Astrocyte (in vitro differentiated cells and primary cell): ENCODE results near the gene CMTR1.

Experiments
- EZH2 ChIP-seq: IDR thresholded peaks from 2 replicates; pipeline ENCODE4 v1.6.1; 2012; ENCODE audit warnings: mild to moderate bottlenecking, low read length, inconsistent platforms; ENCODE audit not compliant: insufficient read depth
- TF ChIP-seq, protein P1 (sequence below): IDR thresholded peaks from 2 replicates; pipeline ENCODE4 v1.5.1; 2011; ENCODE audit warnings: low read depth, mild to moderate bottlenecking, inconsistent platforms, low read length, moderate library complexity; ENCODE audit not compliant: insufficient read depth

DNA sequence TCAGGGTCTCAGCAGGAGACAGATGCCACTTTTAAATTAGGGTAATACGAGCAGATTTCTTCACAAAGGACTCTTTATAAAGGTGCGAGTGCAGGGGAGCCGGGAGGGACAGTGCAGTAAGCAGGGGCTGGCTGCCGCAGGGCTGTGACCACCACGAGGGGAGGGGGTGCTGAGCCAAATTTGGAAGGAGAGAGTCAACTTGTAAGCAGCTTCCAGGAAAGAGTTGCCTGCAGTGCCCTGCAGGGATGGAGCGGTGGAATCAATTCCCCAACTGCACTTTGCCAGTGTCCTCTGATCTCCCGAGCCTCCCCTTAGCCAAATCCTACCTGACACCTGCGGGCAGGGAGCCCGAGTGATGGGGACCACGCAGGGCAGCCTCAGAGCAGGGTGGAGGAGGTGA, 80.6 kb downstream of the CMTR1 start:
- TF ChIP-seq, protein P1, sequence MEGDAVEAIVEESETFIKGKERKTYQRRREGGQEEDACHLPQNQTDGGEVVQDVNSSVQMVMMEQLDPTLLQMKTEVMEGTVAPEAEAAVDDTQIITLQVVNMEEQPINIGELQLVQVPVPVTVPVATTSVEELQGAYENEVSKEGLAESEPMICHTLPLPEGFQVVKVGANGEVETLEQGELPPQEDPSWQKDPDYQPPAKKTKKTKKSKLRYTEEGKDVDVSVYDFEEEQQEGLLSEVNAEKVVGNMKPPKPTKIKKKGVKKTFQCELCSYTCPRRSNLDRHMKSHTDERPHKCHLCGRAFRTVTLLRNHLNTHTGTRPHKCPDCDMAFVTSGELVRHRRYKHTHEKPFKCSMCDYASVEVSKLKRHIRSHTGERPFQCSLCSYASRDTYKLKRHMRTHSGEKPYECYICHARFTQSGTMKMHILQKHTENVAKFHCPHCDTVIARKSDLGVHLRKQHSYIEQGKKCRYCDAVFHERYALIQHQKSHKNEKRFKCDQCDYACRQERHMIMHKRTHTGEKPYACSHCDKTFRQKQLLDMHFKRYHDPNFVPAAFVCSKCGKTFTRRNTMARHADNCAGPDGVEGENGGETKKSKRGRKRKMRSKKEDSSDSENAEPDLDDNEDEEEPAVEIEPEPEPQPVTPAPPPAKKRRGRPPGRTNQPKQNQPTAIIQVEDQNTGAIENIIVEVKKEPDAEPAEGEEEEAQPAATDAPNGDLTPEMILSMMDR = no peak
- TF ChIP-seq EZH2 = no peak
